Neural progenitor cell (in vitro differentiated cells): Measurements from ENCODE around the gene NSMCE4A. TPM values are rescaled to one million over a fixed set of nuclear protein-coding genes. Genes with fewer than 3 reads are reported as not detected.

ENCODE experiments used
- DNase-seq: peaks from one replicate; pipeline ENCODE4 v3.0.0-alpha.2; 2016; ENCODE audit warnings: low spot score
- H2AFZ ChIP-seq: fragments of 200-600 bp; sonication (generic); replicated peaks from 2 replicates; pipeline ENCODE4 v1.6.1; 2016; ENCODE audit warnings: antibody characterized with exemption
- H3F3A ChIP-seq: fragments of 200-600 bp; sonication (generic); 2 replicates; pipeline ENCODE4 v1.6.1; 2016; ENCODE audit warnings: antibody characterized with exemption, low read depth
- H3K27ac ChIP-seq: fragments of 200-600 bp; sonication (generic); 2 replicates; pipeline ENCODE4 v1.5.1; 2016; ENCODE audit warnings: mild to moderate bottlenecking
- H3K27me3 ChIP-seq: fragments of 200-600 bp; sonication (generic); 2 replicates; pipeline ENCODE4 v1.6.1; 2016; ENCODE audit warnings: mild to moderate bottlenecking, moderate library complexity
- H3K36me3 ChIP-seq: fragments of 200-600 bp; sonication (generic); 2 replicates; pipeline ENCODE4 v1.5.1; 2016
- H3K4me1 ChIP-seq: fragments of 200-600 bp; sonication (generic); 2 replicates; pipeline ENCODE4 v1.6.1; 2016; ENCODE audit warnings: mixed run types
- H3K4me2 ChIP-seq: fragments of 200-600 bp; sonication (generic); 2 replicates; pipeline ENCODE4 v1.6.1; 2016
- H3K4me3 ChIP-seq: fragments of 200-600 bp; sonication (generic); 2 replicates; pipeline ENCODE4 v1.5.1; 2016
- H3K79me2 ChIP-seq: fragments of 200-600 bp; sonication (generic); 2 replicates; pipeline ENCODE4 v1.6.1; 2016; ENCODE audit warnings: low read depth
- H3K9ac ChIP-seq: fragments of 200-600 bp; sonication (generic); 2 replicates; pipeline ENCODE4 v1.6.1; 2016
- H3K9me3 ChIP-seq: fragments of 200-600 bp; sonication (generic); 2 replicates; pipeline ENCODE4 v1.5.1; 2016; ENCODE audit warnings: low read depth
- H4K20me1 ChIP-seq: fragments of 200-600 bp; sonication (generic); 2 replicates; pipeline ENCODE4 v1.6.1; 2016; ENCODE audit warnings: low read depth
- H3K27ac Mint-ChIP-seq: 3 replicates; pipeline ENCODE4 v1.8.0; 2021; ENCODE audit warnings: mixed read lengths
- H3K27me3 Mint-ChIP-seq: 2 replicates; pipeline ENCODE4 v1.8.0; 2022; ENCODE audit warnings: low read depth, mild to moderate bottlenecking, inconsistent platforms, moderate library complexity, mixed read lengths; ENCODE audit not compliant: insufficient read depth
- H3K36me3 Mint-ChIP-seq: 3 replicates; pipeline ENCODE4 v1.8.0; 2021; ENCODE audit warnings: mixed read lengths
- H3K4me1 Mint-ChIP-seq: 3 replicates; pipeline ENCODE4 v1.8.0; 2021; ENCODE audit warnings: mixed read lengths
- H3K4me3 Mint-ChIP-seq: 3 replicates; pipeline ENCODE4 v1.8.0; 2021; ENCODE audit warnings: mild to moderate bottlenecking, moderate library complexity, mixed read lengths
- H3K9me3 Mint-ChIP-seq: 3 replicates; pipeline ENCODE4 v1.8.0; 2020; ENCODE audit warnings: mixed read lengths
- EZH2 ChIP-seq: fragments of 200-600 bp; sonication (generic); IDR thresholded peaks from 2 replicates; pipeline ENCODE4 v1.6.1; 2017; ENCODE audit warnings: antibody characterized with exemption, mild to moderate bottlenecking, moderate library complexity
- EZH2phosphoT487 ChIP-seq: fragments of 200-600 bp; sonication (generic); IDR thresholded peaks from 2 replicates; pipeline ENCODE4 v1.6.1; 2017; ENCODE audit warnings: antibody characterized with exemption
- total RNA-seq: library from RNA; depleted of rRNA; stranded (reverse); fragments of >200 nt; gene quantifications from 2 replicates; pipeline ENCODE4 v1.2.3, GENCODE V29; 2015; ENCODE audit warnings: low replicate concordance
- TF ChIP-seq, protein P1 (sequence below): fragments of 200-600 bp; sonication (generic); IDR thresholded peaks from 2 replicates; pipeline ENCODE4 v1.5.1; 2017; ENCODE audit warnings: antibody characterized with exemption, mild to moderate bottlenecking

Gene NSMCE4A
- total RNA-seq, 1 donor from 2014 or later: 223 TPM

DNA sequence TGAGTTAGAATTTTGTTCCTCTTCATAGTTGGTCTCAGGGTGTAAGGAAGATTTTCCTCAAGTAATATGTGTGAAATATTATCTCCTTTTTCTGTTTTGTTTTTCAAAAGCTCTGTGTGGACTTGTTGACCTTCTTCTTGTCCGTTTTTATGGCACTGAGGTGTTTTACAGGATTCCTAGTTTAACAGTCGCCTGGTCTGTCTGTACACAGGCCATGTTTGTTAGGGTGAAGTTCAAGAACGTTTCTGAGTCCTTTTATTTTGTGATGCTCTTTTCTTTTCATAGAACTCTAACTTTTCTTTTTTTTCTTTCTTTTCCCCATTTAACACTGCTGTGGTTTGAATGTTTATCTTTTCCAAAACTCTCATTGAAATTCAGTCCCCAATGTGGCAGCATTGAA is 32.4 kb upstream of the NSMCE4A start:
- Histone ChIP-seq H3F3A (no peaks in the 10 kb centered on the region), H2AFZ (no peak overlapping the region), H3K9ac (no peak overlapping the region), H3K27me3 (no peaks in the 10 kb centered on the region), H3K4me3 (no peak overlapping the region), H3K9me3 (no peaks in the 10 kb centered on the region), H3K79me2 (no peaks in the 10 kb centered on the region), H3K4me1 (no peaks in the 10 kb centered on the region), H3K27ac (no peak overlapping the region), H3K4me2 (no peak overlapping the region), H3K36me3 (no peaks in the 10 kb centered on the region), H4K20me1 (no peaks in the 10 kb centered on the region)
- Mint-ChIP-seq H3K36me3 (no peaks in the 10 kb centered on the region), H3K27ac (no peak overlapping the region), H3K27me3 (peaks cover 4% of the 10 kb centered on the region), H3K4me1 (peaks cover 6% of the 10 kb centered on the region), H3K9me3 (peaks cover 11% of the 10 kb centered on the region), H3K4me3 (no peak overlapping the region)
- TF ChIP-seq EZH2 (no peak), EZH2phosphoT487 (no peak)
- TF ChIP-seq, protein P1, sequence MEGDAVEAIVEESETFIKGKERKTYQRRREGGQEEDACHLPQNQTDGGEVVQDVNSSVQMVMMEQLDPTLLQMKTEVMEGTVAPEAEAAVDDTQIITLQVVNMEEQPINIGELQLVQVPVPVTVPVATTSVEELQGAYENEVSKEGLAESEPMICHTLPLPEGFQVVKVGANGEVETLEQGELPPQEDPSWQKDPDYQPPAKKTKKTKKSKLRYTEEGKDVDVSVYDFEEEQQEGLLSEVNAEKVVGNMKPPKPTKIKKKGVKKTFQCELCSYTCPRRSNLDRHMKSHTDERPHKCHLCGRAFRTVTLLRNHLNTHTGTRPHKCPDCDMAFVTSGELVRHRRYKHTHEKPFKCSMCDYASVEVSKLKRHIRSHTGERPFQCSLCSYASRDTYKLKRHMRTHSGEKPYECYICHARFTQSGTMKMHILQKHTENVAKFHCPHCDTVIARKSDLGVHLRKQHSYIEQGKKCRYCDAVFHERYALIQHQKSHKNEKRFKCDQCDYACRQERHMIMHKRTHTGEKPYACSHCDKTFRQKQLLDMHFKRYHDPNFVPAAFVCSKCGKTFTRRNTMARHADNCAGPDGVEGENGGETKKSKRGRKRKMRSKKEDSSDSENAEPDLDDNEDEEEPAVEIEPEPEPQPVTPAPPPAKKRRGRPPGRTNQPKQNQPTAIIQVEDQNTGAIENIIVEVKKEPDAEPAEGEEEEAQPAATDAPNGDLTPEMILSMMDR: no peak
- DNase-seq: no peak

DNA sequence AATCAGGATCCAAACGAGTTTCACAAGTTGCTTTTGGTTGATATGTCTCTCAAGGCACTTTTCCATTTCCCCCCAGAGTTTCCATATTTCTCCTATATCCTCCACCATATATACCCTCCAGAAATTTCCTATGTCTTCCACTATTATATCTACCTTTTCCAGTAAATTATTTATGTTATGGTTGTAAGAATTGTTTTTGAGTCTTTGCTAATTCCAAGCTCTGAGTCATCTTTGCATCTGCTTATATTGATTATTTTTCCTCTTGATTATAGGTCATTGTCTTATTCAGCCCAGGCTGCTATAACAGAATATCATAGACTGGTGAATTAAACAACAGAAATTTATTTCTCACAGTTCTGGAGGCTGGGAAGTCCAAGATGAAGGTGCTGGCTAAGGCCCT is 26.7 kb upstream of the NSMCE4A start:
- peaks cover 3% of the 10 kb centered on the region for H3K36me3 Mint-ChIP-seq
- H4K20me1 ChIP-seq: no peaks in the 10 kb centered on the region

GRCh38 chr10:121999301-121999700 is 24.3 kb upstream of the NSMCE4A start:
- Histone ChIP-seq H3K27ac (no peak overlapping the region), H4K20me1 (no peaks in the 10 kb centered on the region), H3K4me3 (no peak overlapping the region), H3K9me3 (no peaks in the 10 kb centered on the region), H3K4me2 (no peak overlapping the region), H3K27me3 (no peaks in the 10 kb centered on the region), H3F3A (peaks cover 5% of the 10 kb centered on the region), H3K4me1 (peaks cover 10% of the 10 kb centered on the region), H3K9ac (no peak overlapping the region), H3K36me3 (no peaks in the 10 kb centered on the region), H3K79me2 (no peaks in the 10 kb centered on the region), H2AFZ (no peak overlapping the region)
- peaks cover 22% of the 10 kb centered on the region for H3K4me1 Mint-ChIP-seq
- peaks cover 5% of the 10 kb centered on the region for H3K27me3 Mint-ChIP-seq
- no peak for DNase-seq
- H3K9me3 Mint-ChIP-seq: peaks cover 19% of the 10 kb centered on the region
- no peak overlapping the region for H3K27ac Mint-ChIP-seq
- H3K36me3 Mint-ChIP-seq: peaks cover 3% of the 10 kb centered on the region
- H3K4me3 Mint-ChIP-seq: no peak overlapping the region
- TF ChIP-seq EZH2phosphoT487: no peak
- no peak for TF ChIP-seq EZH2
- TF ChIP-seq, protein P1: no peak

More for the DNA sequence above, 26.7 kb upstream of the NSMCE4A start:
- no peaks in the 10 kb centered on the region for H3K36me3 ChIP-seq
- no peaks in the 10 kb centered on the region for H3K9me3 ChIP-seq
- H3F3A ChIP-seq: no peaks in the 10 kb centered on the region
- H3K27ac ChIP-seq: no peak overlapping the region
- H3K9ac ChIP-seq: no peak overlapping the region
- H3K4me2 ChIP-seq: no peak overlapping the region
- no peaks in the 10 kb centered on the region for H3K79me2 ChIP-seq
- no peaks in the 10 kb centered on the region for H3K4me1 ChIP-seq
- H3K4me1 Mint-ChIP-seq: peaks cover 2% of the 10 kb centered on the region
- no peak for DNase-seq
- no peaks in the 10 kb centered on the region for H3K27me3 ChIP-seq
- no peak overlapping the region for H2AFZ ChIP-seq
- peaks cover 5% of the 10 kb centered on the region for H3K27me3 Mint-ChIP-seq
- H3K4me3 Mint-ChIP-seq: no peak overlapping the region
- no peak overlapping the region for H3K4me3 ChIP-seq
- peaks cover 27% of the 10 kb centered on the region for H3K9me3 Mint-ChIP-seq
- TF ChIP-seq, protein P1: no peak
- no peak for TF ChIP-seq EZH2phosphoT487
- no peak for TF ChIP-seq EZH2
- no peak overlapping the region for H3K27ac Mint-ChIP-seq
